Psoas muscle (tissue), 8 donors: ENCODE data around the gene IQUB. TPM values are rescaled to one million over a fixed set of nuclear protein-coding genes. Genes with fewer than 3 reads are reported as not detected.

Experiments
- ATAC-seq, 4 donors: fragments of 200-7000 bp; cut with Tn5 transposase; one replicate each; pipeline ENCODE4 v1.9.1; 2020; ENCODE audit warnings: moderate library complexity in 3 of 4, mild to moderate bottlenecking in 2 of 4
- DNase-seq, 2 donors: peaks; one replicate each; pipeline ENCODE4 v3.0.0-alpha.2; 2020
- H3K27ac ChIP-seq: fragments of 200-600 bp; one replicate; pipeline ENCODE4 v1.8.0; 2022
- H3K27me3 ChIP-seq, 3 donors: fragments of 200-600 bp in 1 of 3; one replicate each; pipeline versions ENCODE4 v1.6.1 to v1.8.0; 2013 to 2022; ENCODE audit warnings: low read length in 2 of 3, mild to moderate bottlenecking in 2 of 3, moderate library complexity in 1 of 3; ENCODE audit not compliant: insufficient read depth in 3 of 3
- H3K36me3 ChIP-seq, 2 donors: fragments of 200-600 bp in 1 of 2; one replicate each; pipeline versions ENCODE4 v1.6.1 to v1.8.0; 2013 to 2022; ENCODE audit warnings: low read depth in 1 of 2, mild to moderate bottlenecking in 1 of 2, moderate library complexity in 1 of 2; ENCODE audit not compliant: insufficient read depth in 1 of 2
- H3K4me1 ChIP-seq: fragments of 200-600 bp; one replicate; pipeline ENCODE4 v1.8.0; 2022
- H3K4me3 ChIP-seq: fragments of 200-600 bp; one replicate; pipeline ENCODE4 v1.8.0; 2022; ENCODE audit warnings: mild to moderate bottlenecking
- H3K9me3 ChIP-seq: fragments of 200-600 bp; one replicate; pipeline ENCODE4 v1.8.0; 2022
- CTCF ChIP-seq: fragments of 200-600 bp; IDR thresholded peaks from one replicate; pipeline ENCODE4 v1.8.0; 2022; ENCODE audit warnings: antibody characterized with exemption
- WGBS, 3 donors: extraction: QIAGEN DNeasy Blood & Tissue Kit; methylation state at CpG; one replicate each; pipeline versions ENCODE4 v1.1.6 to v1.1.7; 2013; 5-methylcytosine and 5-hydroxymethylcytosine counted together
- intact Hi-C, 2 donors: fragments of 100-400 bp; cut with DNase I; formaldehyde crosslinking; loops; one replicate each; pipeline versions ENCODE4 v1.11.0 to v1.14.2; 2022
- polyA plus RNA-seq, 3 donors: library from polyadenylated mRNA; stranded (reverse); fragments of 200-250 nt; gene quantifications; one replicate each; pipeline ENCODE4 v1.2.3, GENCODE V29; 2013
- total RNA-seq, 4 donors: library from RNA; stranded (reverse); fragmentation: NEBNext Ultra II Directional in 2 of 4; extraction: Animal tissue kit (Norgen Biotek cat#: 25700) in 2 of 4; gene quantifications; one replicate each; pipeline versions ENCODE4 v1.2.1 to v1.2.4, GENCODE V29; 2021 to 2023
- donor health status: healthy with polysubstance abuse.
- donor health status: DM: no; HTN: no; CAD: no; lungs with moderate emphysema.
- donor health status: Bipolar disorder and iron deficiency.
- donor health status: healthy.
- donor health status: DM: yes; HTN: yes; CAD: no.
- donor health status: DM: no; HTN: no; CAD: no.
- donor health status: DM: no; HTN: no; CAD: no.
- donor health status: DM: yes; HTN: yes; CAD: no.

The IQUB gene
- total and polyA plus RNA-seq, 7 donors: 0.14 to 3.5 (median 0.47) TPM

DNA sequence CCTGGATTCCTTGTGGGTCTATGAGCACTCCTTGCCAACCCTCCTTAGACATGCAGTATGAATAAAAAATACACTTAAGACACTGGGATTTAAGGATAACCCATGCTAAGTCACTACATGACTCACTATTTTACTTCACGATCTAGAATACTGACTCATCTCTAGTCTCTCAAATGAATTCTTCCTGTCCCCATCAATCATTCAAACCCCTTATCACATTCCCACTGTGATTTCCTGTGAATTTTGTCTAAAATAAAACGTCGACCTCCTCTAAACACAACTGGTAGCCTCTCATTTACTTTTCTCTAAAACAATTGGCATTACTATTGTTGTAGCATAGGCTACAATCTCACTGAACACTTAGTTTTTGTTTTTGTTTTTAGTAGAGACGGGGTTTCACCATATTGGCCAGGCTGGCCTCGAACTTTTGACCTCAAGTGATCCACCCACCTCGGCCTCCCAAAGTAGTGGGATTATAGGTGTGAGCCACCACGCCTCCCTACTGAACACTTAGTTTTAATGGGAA is 3.9 kb upstream of the IQUB start:
- intact Hi-C loops: loop anchor here in 1 of 2 donors (5.0 kb wide), 1 partner anchor 46 kb away; no protein-coding TSS in a partner anchor
- Histone ChIP-seq H3K9me3 (no peaks in the 10 kb centered on the region), H3K27me3 (no peaks in the 10 kb centered on the region), H3K27ac (peak overlapping the region; percentile 60), H3K4me3 (no peak overlapping the region), H3K36me3 (peaks cover 0 to 7% of the 10 kb centered on the region in 2 donors), H3K4me1 (peaks cover 9% of the 10 kb centered on the region)
- DNase-seq (no peak), ATAC-seq (no peak)
- no peak for TF ChIP-seq CTCF
- WGBS, 3 donors: 62 to 72% (median 66%) methylated on average over 7 of the region's 7 CpGs

DNA sequence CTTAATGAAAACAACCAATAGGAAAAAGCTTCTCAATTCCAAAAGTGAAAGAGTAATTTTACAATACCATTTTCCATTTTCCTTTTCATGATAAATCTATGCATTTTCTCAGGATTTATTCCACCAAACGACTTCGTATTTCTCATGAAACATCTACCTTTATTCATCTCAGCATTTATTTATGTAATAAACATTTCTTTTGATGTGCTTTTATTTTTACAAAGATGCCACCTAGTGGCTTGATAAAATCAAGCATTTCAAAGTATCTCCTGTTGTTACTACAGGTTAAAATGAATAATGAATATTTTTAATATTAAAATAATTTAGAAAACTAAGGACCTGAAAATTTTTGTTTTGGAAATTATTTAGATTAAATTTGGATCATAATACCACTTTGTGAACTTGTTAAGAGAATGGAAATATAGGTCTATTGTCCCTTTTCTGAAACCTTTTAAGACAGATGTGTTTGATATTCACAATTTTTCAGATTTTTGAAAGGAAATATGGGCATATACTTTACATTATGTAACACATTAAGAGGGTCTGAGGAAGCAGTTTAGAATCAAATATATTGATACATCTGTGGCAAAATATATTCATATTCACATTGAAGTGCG is 2.7 kb upstream of the IQUB start:
- peak; percentile 64 for TF ChIP-seq CTCF
- peaks cover 0 to 7% of the 10 kb centered on the region in 2 donors for H3K36me3 ChIP-seq
- peaks cover 11% of the 10 kb centered on the region for H3K4me1 ChIP-seq
- intact Hi-C loops: loop anchor here (2.0 to 5.0 kb wide), 2 partner anchors 44 to 45 kb away; no protein-coding TSS in a partner anchor
- no peak for DNase-seq
- peak overlapping the region; percentile 60 for H3K27ac ChIP-seq
- H3K9me3 ChIP-seq: no peaks in the 10 kb centered on the region
- no peak overlapping the region for H3K4me3 ChIP-seq
- 35 to 59% (median 36%) methylated on average over 3 of the region's 3 CpGs for WGBS, 3 donors
- ATAC-seq: no peak
- H3K27me3 ChIP-seq: no peaks in the 10 kb centered on the region

GRCh38 chr7:123535517-123535916 is 1.1 kb upstream of the IQUB start:
- Histone ChIP-seq H3K36me3 (no peaks in the 10 kb centered on the region), H3K27me3 (no peaks in the 10 kb centered on the region), H3K4me3 (peak overlapping the region; percentile 63), H3K27ac (peak overlapping the region; percentile 86), H3K9me3 (no peaks in the 10 kb centered on the region), H3K4me1 (peaks cover 13% of the 10 kb centered on the region)
- no peak for TF ChIP-seq CTCF
- intact Hi-C loops: loop anchor here in 1 of 2 donors (5.0 kb wide), 1 partner anchor 43 kb away; no protein-coding TSS in a partner anchor
- ATAC-seq (no peak), DNase-seq (no peak)
- 81 to 92% (median 84%) methylated on average over 12 of the region's 12 CpGs for WGBS, 3 donors

DNA sequence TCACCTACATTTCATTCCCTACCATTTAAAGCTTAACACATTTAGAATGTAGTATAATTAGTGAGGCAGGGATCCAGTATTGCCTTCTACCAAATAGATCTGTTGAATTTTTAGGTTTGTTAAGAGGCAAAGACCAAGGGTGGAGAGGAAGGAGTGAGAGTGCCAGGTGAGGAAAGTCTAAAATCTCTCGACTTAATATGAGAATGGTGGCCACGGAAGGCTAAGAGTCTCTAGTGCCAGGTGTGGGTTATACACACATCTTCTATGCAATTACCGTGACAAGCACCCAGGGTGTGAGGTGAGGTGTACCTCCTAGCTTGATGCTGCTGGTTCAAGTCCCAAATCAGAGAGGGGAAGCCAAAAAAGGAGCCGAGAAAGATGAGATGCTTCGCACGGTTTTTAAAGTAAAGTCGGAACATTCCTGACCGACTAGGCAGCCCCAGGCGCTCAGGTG is 439 bp downstream of the IQUB start:
- H3K9me3 ChIP-seq: no peaks in the 10 kb centered on the region
- H3K27ac ChIP-seq: peak overlapping the region; percentile 36
- ATAC-seq (no peak), DNase-seq (no peak)
- H3K4me3 ChIP-seq: peak overlapping the region; percentile 63
- no peaks in the 10 kb centered on the region for H3K36me3 ChIP-seq
- peaks cover 13% of the 10 kb centered on the region for H3K4me1 ChIP-seq
- no peak for TF ChIP-seq CTCF
- no peaks in the 10 kb centered on the region for H3K27me3 ChIP-seq
- intact Hi-C loops: no loop called here
- WGBS, 3 donors: 6 to 7% (median 7%) methylated on average over 9 of the region's 9 CpGs
